DOHH2 (cell line): Measurements from ENCODE around the gene PHF11.

Experiments
- CTCF ChIP-seq: fragments of 200-600 bp; sonication (generic); IDR thresholded peaks from one replicate; pipeline ENCODE4 v1.5.1; 2014; ENCODE audit warnings: antibody characterized with exemption, mild to moderate bottlenecking, low read depth, low read length; ENCODE audit not compliant: poor library complexity, severe bottlenecking
- EZH2phosphoT487 ChIP-seq: fragments of 200-600 bp; sonication (generic); IDR thresholded peaks from 2 replicates; pipeline ENCODE4 v1.6.1; 2017; ENCODE audit warnings: borderline replicate concordance, mild to moderate bottlenecking, antibody characterized with exemption, low read length, moderate library complexity, mixed read lengths

GRCh38 chr13:49524740-49525501 lies 29.2 kb downstream of the PHF11 start:
- no peak for TF ChIP-seq CTCF
- TF ChIP-seq EZH2phosphoT487 = no peak
